Stomach (tissue), 9 donors: ENCODE results near the gene SLIT1. TPM values are rescaled to one million over a fixed set of nuclear protein-coding genes. Genes with fewer than 3 reads are reported as not detected.

Source experiments
- DNase-seq, 2 donors: peaks; one replicate each; pipeline versions ENCODE4 v3.0.0 to v3.0.0-alpha.2; 2013 to 2019
- H3K27ac ChIP-seq, 5 donors: fragments of 200-600 bp in 4 of 5; sonication (generic) in 4 of 5; one replicate each; pipeline ENCODE4 v1.5.1; 2013 to 2019; ENCODE audit warnings: mild to moderate bottlenecking in 1 of 5, moderate library complexity in 1 of 5
- H3K27me3 ChIP-seq, 3 donors: fragments of 200-600 bp; sonication (generic); one replicate each; pipeline ENCODE4 v1.5.1; 2017 to 2019; ENCODE audit warnings: mixed run types in 1 of 3
- H3K36me3 ChIP-seq, 4 donors: fragments of 200-600 bp; sonication (generic); 1 replicate in 3 of 4; 2 replicates in 1 of 4; pipeline ENCODE4 v1.5.1; 2016 to 2019
- H3K4me1 ChIP-seq, 4 donors: fragments of 200-600 bp; sonication (generic); one replicate each; pipeline ENCODE4 v1.5.1; 2016 to 2019
- H3K4me3 ChIP-seq, 4 donors: fragments of 200-600 bp; sonication (generic) in 3 of 4; one replicate each; pipeline ENCODE4 v1.5.1; 2016 to 2019; ENCODE audit warnings: mild to moderate bottlenecking in 1 of 4
- H3K9me3 ChIP-seq, 4 donors: fragments of 200-600 bp; sonication (generic); one replicate each; pipeline ENCODE4 v1.5.1; 2016 to 2019
- CTCF ChIP-seq, 7 experiments: fragments of 450-650 bp in 4 of 7; fragments of 200-600 bp in 3 of 7; sonication (generic) in 3 of 7; IDR thresholded peaks; one replicate each; pipeline ENCODE4 v1.5.1; 2016 to 2019; ENCODE audit warnings: antibody characterized with exemption in 7 of 7, control low read depth in 2 of 7, mild to moderate bottlenecking in 1 of 7
- EP300 ChIP-seq: sonication (generic); formaldehyde crosslinking; IDR thresholded peaks from one replicate; pipeline ENCODE4 v1.6.1; 2017; ENCODE audit warnings: antibody characterized with exemption
- POLR2A ChIP-seq, 4 donors: fragments of 450-650 bp; IDR thresholded peaks; one replicate each; pipeline ENCODE4 v1.6.1; 2016; ENCODE audit warnings: antibody characterized with exemption in 4 of 4, control low read depth in 2 of 4, mild to moderate bottlenecking in 1 of 4, moderate library complexity in 1 of 4
- POLR2AphosphoS5 ChIP-seq, 3 donors: sonication (generic); formaldehyde crosslinking; IDR thresholded peaks; one replicate each; pipeline ENCODE4 v1.6.1; 2016; ENCODE audit warnings: antibody characterized with exemption in 3 of 3
- WGBS, 5 donors: extraction: QIAGEN DNeasy Blood & Tissue Kit in 3 of 5; methylation state at CpG; one replicate each; pipeline versions ENCODE4 v1.1.5 to v1.1.7; 2013 to 2018; 5-methylcytosine and 5-hydroxymethylcytosine counted together
- intact Hi-C: fragments of 100-400 bp; cut with DNase I; formaldehyde crosslinking; loops from one replicate; pipeline ENCODE4 v1.15.1; 2023; ENCODE audit warnings: low total_unique reads
- polyA plus RNA-seq, 3 donors: library from polyadenylated mRNA; stranded (reverse); fragments of 200-250 nt; gene quantifications; one replicate each; pipeline ENCODE4 v1.2.3, GENCODE V29; 2013
- total RNA-seq, 5 donors: library from RNA; depleted of rRNA; stranded (reverse); fragments of >200 nt; gene quantifications; one replicate each; pipeline versions ENCODE4 v1.1.0 to v1.2.3, GENCODE V29; 2014 to 2016
- donor health status: healthy with polysubstance abuse.
- donor health status: Bipolar disorder and iron deficiency.
- donor health status: healthy.

Gene SLIT1
- total and polyA plus RNA-seq, 8 donors, result under 0.01 to 6.1 (median 0.44) TPM

GRCh38 chr10:97136756-97137155 lies 49.0 kb downstream of the SLIT1 start:
- WGBS, 5 donors, result 83 to 91% (median 89%) methylated on average over 3 of the region's 3 CpGs
- Histone ChIP-seq H3K4me1 (no peaks in the 10 kb centered on the region), H3K9me3 (no peaks in the 10 kb centered on the region), H3K36me3 (no peaks in the 10 kb centered on the region), H3K27me3 (peaks cover 0 to 53% (median 19%) of the 10 kb centered on the region in 3 donors), H3K27ac (no peak overlapping the region), H3K4me3 (no peak overlapping the region)
- intact Hi-C loops, result no loop called here
- no peak for TF ChIP-seq POLR2AphosphoS5 (IDR thresholded peaks at IDR 0.05)
- TF ChIP-seq EP300, result no peak
- TF ChIP-seq CTCF (IDR thresholded peaks at IDR 0.05), result no peak
- no peak for TF ChIP-seq POLR2A (IDR thresholded peaks at IDR 0.05)
- no peak for DNase-seq

- intact Hi-C loops, result no loop called here
- WGBS, 5 donors, result 73 to 78% (median 74%) methylated on average over 11 of the region's 11 CpGs
- Histone ChIP-seq H3K4me3 (no peak overlapping the region), H3K9me3 (no peaks in the 10 kb centered on the region), H3K4me1 (no peaks in the 10 kb centered on the region), H3K36me3 (no peaks in the 10 kb centered on the region), H3K27ac (no peak overlapping the region), H3K27me3 (peaks cover 0 to 41% (median 15%) of the 10 kb centered on the region in 3 donors)
- TF ChIP-seq EP300, result no peak
- TF ChIP-seq POLR2AphosphoS5 (IDR thresholded peaks at IDR 0.05), result no peak
- TF ChIP-seq CTCF (IDR thresholded peaks at IDR 0.05), result no peak
- TF ChIP-seq POLR2A (IDR thresholded peaks at IDR 0.05), result no peak
- DNase-seq, result no peak
Observed at GRCh38 chr10:97135464-97135863, 50.3 kb downstream of the SLIT1 start.

GRCh38 chr10:97134983-97135382 lies 50.8 kb downstream of the SLIT1 start:
- no peak overlapping the region for H3K27ac ChIP-seq
- H3K4me1 ChIP-seq, result no peaks in the 10 kb centered on the region
- TF ChIP-seq EP300, result no peak
- no peaks in the 10 kb centered on the region for H3K36me3 ChIP-seq
- no peak overlapping the region for H3K4me3 ChIP-seq
- intact Hi-C loops, result no loop called here
- peak in 1 of 2 donors; percentile 48 for DNase-seq
- no peaks in the 10 kb centered on the region for H3K9me3 ChIP-seq
- 60 to 78% (median 67%) methylated on average over 15 of the region's 15 CpGs for WGBS, 5 donors
- H3K27me3 ChIP-seq, result peaks cover 0 to 36% (median 10%) of the 10 kb centered on the region in 3 donors

- 60 to 82% (median 65%) methylated on average over 7 to 11 of the region's 11 CpGs for WGBS, 5 donors
- no peaks in the 10 kb centered on the region for H3K9me3 ChIP-seq
- no peak overlapping the region for H3K27ac ChIP-seq
- intact Hi-C loops, result no loop called here
- TF ChIP-seq EP300 (no peak), POLR2AphosphoS5 (IDR thresholded peaks at IDR 0.05) (no peak), CTCF (IDR thresholded peaks at IDR 0.05) (no peak), POLR2A (IDR thresholded peaks at IDR 0.05) (no peak)
- H3K36me3 ChIP-seq, result no peaks in the 10 kb centered on the region
- peaks cover 0 to 30% (median 6%) of the 10 kb centered on the region in 3 donors for H3K27me3 ChIP-seq
- H3K4me3 ChIP-seq, result no peak overlapping the region
- no peaks in the 10 kb centered on the region for H3K4me1 ChIP-seq
- DNase-seq, result no peak
Observed at GRCh38 chr10:97134110-97134509, 51.6 kb downstream of the SLIT1 start.

GRCh38 chr10:97132273-97132672 lies 53.5 kb downstream of the SLIT1 start:
- no peak for DNase-seq

More at GRCh38 chr10:97132273-97132672, 53.5 kb downstream of the SLIT1 start:
- WGBS, 5 donors, result 93 to 95% (median 94%) methylated on average over 2 of the region's 2 CpGs
- no peaks in the 10 kb centered on the region for H3K4me1 ChIP-seq
- intact Hi-C loops, result no loop called here
- no peak overlapping the region for H3K27ac ChIP-seq
- no peak overlapping the region for H3K4me3 ChIP-seq
- TF ChIP-seq CTCF (IDR thresholded peaks at IDR 0.05) (no peak), POLR2AphosphoS5 (IDR thresholded peaks at IDR 0.05) (no peak), POLR2A (IDR thresholded peaks at IDR 0.05) (no peak), EP300 (no peak)
- H3K36me3 ChIP-seq, result no peaks in the 10 kb centered on the region
- H3K27me3 ChIP-seq, result peaks cover 0 to 26% (median 6%) of the 10 kb centered on the region in 3 donors
- H3K9me3 ChIP-seq, result no peaks in the 10 kb centered on the region
